NCI-H146 treated with DMSO at 0.1 percent for 48 hours (cell line): ENCODE data around the gene COPS7A.

Experiments used
- DNase-seq: peaks from one replicate; lab custom pipeline; 2025; ENCODE audit not compliant: unreplicated experiment; lab: John Stamatoyannopoulos, UW

Gene COPS7A

DNA sequence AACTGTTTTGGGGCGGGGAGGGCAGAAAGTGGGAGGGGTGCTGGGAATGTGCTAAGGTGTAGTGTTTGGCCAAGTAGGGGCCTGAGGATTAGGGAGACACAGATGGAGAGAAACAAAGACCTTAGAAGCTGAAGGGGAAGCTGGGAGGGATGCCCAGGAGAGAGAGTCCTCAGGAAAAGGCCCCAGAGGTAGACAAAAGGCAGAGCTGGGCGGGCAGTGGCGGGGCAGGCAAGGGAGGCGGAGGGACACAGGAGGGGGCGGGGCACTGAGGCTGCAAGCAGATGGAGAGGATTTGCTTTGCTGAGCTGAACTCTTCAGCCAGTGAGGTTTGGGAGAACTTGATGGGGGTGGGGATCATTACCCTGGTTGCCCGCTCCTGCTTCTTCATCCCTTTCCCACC lies 45.1 kb downstream of the COPS7A start:
- DNase-seq: no peak

DNA sequence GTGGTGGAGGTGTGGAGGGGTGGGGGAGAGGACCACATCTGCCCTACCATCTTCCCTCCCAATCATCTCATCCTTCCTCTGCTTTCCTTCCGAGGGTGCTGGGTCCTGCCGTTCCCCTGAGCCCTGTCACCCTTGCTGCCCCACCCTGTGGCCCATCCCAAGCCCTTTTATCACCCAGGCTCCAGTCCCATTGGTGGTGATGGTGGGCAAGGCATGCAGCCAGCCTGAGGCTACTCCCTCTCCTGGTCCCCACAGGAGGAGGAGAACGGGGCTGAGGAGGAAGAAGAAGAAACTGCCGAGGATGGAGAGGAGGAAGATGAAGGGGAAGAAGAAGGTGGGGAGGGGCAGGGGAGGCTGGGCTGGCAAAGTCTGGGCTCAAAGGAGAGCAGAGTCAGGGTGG lies 45.8 kb downstream of the COPS7A start:
- no peak for DNase-seq

DNA sequence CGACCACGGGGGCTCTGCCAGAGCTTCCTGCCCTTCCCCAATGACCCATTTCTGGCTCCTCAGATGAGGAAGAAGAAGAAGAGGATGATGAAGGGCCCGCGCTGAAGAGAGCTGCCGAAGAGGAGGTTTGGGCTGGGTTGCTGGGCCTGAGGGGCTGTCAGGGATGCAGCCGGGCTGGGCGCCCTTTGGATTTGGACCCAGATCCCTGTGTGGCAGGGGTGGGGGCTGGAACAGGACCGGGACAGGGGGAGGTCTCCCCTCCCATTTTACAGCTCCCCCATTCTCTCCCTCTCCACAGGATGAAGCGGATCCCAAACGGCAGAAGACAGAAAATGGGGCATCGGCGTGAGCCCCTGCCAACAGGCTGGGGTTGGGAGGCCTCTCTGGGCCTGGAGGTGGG lies 46.2 kb downstream of the COPS7A start:
- no peak for DNase-seq

DNA sequence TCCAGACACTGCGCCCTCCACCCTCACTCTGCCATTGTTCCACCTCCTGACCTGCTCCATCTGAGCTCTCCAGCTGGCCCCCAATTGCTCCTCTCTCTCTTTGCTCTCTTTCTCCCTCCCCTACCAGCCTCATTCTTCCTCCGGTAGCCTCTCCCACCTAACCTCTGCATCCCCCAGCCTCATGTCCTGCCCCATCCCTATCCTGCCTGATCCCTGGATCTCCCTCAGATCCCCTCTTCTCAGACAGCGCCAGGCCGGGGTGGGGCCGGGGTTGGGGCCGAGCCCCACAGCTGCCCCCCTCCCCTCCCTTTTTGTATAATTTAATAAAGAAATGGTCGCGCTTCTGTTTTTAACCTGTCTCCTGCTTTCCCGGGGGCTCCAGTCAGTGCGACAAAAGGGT lies 46.8 kb downstream of the COPS7A start:
- no peak for DNase-seq

DNA sequence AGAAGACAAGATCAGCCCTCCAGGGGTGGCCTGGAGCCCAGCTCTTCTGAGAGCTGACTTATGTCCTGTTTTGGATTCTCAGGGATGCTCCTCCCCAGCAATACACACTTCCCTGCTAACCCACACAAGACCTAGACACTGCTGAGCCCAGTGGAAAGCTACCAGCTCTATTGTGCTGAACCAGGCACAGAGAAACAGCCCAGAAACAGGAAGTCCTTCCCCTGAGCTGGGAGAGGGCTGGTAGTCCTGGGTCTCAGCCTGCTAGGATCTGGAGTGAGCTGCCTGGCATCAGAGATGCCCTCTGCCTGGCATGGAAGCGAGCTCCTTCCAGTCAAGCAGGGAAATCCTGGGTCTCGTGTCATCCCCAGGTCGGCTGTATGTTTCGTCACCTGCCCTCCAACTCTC lies 47.2 kb downstream of the COPS7A start:
- DNase-seq: no peak

DNA sequence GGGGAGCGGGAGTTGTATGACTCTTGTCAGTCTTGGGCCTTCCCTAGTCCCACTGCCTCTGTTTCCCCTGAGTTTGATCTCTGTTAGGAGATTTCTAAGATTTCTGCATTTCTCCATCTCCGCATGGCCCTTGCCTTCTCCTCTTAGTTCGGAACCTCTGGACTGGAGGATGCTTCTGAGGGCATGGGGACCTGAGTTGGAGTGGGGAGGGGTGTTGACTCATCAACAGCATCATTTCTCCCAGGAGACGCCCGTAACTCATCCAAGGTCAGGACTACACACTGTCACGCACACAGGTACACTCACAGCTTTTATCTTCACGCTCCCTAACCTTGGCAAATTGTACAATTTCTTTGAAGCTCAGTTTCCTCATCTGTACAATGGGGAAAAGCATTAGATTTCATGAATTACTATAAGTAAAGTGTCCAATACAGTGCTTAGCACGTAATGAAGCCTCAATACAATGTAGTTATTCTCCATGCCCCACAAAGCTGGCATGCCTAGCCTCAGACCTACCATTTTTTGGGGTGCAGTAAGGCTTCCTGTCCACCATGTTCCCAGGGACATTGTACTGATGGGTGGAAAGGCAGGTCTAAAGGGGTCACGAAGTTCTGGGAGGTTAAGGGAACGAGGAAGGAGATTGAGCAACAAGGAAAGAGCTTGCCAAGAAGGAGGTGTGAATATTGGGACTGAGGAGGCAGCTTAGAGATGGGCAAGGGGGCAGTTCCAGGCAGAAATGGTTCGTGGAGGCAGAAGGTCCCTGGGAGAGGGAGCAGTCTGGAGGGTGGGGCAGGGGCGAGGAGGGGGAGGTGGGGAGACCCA lies 47.9 kb downstream of the COPS7A start:
- DNase-seq: no peak

DNA sequence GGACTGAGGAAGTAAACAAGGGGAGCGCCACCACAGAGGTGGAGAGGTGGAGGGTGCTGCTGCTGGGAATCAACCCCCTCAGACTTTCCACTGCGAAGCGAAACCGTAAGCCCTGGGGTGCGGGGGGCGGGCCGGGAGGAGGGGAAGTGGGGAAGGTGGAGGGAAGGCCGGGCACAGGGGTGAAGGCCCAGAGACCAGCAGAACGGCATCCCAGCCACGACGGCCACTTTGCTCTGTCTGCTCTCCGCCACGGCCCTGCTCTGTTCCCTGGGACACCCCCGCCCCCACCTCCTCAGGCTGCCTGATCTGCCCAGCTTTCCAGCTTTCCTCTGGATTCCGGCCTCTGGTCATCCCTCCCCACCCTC lies 48.5 kb downstream of the COPS7A start, which contains the start of gene LAG3:
Gene LAG3, plus strand, starts transcription at position 190 of the 365 bp plus-strand sequence. CDS start 333 bp downstream, outside the sequence.
- no peak for DNase-seq

DNA sequence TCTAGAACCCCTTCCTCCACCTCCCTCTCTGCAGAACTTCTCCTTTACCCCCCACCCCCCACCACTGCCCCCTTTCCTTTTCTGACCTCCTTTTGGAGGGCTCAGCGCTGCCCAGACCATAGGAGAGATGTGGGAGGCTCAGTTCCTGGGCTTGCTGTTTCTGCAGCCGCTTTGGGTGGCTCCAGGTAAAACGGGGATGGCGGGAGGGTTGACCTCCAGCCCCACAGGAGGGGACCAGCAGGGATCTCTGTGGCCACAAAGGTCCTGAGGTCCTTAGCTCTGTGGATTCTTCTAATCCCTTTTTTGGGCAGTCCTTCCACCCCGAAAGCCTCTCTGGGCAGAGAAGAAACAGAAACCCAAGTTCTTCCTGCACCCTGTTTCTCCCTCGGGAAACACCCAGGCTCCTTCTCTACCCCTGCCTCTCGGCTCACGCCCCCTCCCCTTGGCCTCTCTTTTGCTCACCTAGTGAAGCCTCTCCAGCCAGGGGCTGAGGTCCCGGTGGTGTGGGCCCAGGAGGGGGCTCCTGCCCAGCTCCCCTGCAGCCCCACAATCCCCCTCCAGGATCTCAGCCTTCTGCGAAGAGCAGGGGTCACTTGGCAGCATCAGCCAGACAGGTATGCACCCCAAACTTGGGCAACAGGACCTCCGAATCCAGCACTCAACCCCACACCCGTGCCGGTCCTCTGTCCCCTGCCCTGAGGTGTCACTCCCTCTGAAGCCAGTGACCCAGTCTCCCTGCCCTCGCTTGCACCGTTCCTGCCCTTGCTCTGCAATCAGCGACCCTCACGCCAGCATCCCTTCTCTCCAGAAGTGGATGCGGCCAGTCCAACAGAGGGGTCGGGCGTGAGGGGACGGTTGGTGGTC lies 49.1 kb downstream of the COPS7A start:
- no peak for DNase-seq

DNA sequence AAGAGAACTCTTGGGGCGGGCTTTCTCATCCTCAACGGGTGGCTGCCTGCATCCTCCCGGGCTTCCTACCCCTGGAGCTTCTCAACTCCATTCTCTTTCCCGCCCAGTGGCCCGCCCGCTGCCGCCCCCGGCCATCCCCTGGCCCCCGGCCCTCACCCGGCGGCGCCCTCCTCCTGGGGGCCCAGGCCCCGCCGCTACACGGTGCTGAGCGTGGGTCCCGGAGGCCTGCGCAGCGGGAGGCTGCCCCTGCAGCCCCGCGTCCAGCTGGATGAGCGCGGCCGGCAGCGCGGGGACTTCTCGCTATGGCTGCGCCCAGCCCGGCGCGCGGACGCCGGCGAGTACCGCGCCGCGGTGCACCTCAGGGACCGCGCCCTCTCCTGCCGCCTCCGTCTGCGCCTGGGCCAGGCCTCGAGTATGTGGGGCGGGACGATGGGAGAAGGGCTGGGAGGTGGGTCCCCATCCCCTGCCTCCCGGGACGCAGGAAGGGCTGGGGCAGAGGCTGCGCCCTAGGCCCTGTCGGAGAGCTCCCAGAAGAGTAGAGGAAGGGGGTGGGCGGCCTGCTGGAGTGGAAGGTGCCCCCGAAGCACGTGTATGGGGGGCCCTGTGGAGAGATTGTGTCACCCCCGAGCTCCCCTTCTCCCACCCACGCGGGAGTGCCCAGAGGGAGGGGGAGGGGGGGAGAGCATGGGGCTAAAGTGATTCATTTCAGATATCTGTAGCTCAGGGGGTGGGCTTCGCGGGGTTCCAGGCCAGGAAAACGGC lies 49.9 kb downstream of the COPS7A start:
- DNase-seq: no peak

DNA sequence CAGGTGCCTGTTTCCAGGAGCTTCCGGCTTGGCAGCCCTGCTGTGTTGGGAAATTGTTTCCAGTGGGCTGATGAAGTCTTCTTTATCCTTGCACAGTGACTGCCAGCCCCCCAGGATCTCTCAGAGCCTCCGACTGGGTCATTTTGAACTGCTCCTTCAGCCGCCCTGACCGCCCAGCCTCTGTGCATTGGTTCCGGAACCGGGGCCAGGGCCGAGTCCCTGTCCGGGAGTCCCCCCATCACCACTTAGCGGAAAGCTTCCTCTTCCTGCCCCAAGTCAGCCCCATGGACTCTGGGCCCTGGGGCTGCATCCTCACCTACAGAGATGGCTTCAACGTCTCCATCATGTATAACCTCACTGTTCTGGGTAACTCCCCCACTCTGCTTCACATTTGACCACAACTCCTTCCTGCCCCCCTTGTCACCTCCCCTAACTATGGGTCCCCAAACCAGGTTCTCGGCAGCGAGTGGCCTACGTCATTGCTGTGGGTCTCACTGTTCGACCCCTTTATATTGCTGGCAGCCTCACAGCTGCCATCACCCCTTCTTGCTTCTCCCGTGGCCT lies 50.7 kb downstream of the COPS7A start:
- no peak for DNase-seq

DNA sequence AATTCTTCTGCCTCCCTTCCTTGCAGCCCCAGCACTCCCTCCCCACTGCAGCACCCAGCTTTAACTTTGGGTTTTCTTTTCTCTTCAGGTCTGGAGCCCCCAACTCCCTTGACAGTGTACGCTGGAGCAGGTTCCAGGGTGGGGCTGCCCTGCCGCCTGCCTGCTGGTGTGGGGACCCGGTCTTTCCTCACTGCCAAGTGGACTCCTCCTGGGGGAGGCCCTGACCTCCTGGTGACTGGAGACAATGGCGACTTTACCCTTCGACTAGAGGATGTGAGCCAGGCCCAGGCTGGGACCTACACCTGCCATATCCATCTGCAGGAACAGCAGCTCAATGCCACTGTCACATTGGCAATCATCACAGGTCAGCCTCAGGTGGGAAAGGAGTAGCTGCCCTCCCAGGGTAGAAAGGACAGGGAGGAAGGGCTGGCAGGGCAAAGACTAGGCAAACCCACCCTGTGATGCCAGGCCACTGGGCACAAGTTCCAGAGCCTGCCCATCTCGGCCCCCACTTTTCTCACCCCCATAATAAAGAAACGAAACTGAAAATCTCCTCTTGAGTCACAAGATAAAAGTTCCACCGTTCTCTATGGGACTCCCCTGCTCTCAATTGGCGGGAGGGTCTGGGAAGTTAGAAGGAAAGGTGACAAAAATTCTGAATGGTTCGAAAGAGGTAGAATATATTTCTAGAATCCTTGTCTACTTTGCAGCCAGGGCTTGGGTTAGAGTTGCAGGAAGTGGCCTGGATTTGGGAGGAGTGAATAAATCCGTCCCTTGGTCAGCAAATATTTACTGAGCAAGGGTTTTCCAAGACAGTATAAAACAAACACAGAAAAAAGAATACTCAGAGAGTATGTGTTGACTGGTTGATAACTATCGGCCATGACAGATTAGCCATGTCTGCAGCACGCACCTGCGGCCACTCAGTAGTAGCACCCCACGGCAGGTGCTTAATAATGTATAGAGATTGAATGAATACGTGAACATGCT lies 51.6 kb downstream of the COPS7A start:
- no peak for DNase-seq

DNA sequence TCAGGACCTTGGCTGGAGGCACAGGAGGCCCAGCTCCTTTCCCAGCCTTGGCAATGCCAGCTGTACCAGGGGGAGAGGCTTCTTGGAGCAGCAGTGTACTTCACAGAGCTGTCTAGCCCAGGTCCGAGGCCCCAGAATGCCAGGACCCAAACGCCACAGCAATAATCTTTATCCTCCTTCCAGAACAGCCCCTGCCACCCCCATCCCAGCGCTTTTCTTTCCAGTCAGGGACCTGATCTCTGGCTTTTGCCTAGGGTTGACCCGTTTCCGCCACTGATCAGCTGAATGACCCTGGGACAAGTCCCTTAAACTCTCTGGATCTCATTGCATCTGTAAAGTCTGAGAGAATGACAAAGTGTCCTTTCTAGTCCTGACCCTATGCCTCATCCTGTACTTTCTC lies 53.5 kb downstream of the COPS7A start:
- DNase-seq: no peak

DNA sequence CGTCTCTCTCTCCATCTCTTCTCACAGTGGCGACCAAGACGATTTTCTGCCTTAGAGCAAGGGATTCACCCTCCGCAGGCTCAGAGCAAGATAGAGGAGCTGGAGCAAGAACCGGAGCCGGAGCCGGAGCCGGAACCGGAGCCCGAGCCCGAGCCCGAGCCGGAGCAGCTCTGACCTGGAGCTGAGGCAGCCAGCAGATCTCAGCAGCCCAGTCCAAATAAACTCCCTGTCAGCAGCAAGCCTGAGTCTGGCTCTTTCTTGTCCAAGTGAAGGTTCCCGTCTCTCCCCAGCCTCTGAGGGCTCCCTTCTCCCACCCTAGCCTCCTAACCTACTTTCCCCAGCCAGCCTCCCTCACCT lies 54.3 kb downstream of the COPS7A start:
- no peak for DNase-seq

DNA sequence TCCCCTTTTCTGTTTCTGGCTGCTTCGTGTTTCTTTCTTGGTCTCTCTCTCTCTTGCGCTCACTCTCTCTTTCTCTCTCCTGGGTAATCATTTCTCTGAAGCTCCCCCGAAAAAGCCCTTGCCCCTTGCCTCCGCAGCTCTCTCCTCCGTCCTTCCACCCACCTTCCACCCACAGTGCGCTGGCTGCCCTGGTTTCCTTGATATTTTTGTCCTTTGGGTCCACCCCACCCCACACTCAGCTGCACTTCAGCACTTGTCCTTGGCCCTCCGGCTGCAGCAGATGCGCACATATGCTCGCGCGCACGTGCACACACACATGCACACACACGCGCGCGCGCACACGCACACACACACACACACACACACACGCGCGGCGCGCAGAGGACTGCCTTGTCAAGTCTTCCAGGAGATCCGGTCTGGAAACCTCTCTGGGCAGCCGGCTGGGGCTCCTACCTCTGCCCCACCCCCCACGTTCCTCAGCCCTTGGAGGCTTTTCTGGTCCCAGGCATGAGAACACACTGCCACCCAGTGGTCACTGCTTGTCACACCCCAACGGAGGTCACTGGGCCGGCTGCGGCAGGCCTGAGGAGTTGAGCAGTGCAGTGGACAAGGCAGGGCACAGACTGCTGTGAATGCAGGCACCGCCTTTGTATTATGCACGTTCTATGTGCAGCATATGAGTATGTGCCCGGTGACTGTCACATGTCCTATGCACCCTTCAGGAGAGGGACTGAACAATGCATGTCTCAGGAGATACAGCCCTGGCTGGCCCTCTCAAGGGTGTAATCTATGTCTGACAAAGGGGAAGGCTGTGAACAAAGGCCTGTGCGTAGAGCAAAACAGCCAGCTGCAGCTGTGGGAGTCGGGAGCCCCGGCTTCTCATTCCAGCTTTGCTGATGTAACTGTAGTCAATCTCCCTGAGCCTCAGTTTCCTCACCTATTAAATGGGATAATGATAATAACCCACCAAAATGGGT lies 55.0 kb downstream of the COPS7A start:
- DNase-seq: peak; percentile 96

DNA sequence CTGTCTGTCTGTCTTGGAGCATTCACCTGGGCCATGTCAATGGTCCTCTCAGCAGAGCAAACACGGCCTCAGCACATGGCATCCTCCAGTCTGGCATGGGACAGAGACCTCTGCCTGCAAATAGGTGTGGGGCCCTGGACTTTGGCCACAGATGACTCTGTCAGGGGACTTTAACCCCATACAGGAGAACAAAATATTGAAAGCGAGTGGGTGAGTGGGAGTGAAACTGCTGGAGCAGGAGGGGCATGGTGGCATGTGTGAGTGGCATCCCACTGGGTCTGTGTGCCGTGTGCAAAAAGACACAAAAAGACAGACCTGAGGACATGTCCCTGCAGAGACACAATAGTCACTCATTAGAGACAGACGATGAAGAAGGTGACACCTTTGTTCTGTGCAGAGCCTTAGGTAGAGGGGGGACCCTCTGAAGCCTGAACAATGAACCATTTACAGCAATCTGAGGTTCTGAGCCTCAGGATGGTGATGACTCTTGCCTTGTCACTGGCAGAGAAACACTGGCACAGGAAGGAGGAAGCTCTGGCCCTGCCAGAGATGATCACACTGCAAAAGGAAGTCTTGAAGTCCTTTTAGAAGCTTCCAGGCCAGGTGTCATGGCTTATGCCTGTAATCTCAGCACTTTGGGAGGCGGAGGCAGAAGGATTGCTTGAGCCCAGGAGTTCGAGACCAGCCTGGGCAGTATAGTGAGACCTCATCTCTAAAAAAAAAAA lies 56.0 kb downstream of the COPS7A start:
- no peak for DNase-seq

DNA sequence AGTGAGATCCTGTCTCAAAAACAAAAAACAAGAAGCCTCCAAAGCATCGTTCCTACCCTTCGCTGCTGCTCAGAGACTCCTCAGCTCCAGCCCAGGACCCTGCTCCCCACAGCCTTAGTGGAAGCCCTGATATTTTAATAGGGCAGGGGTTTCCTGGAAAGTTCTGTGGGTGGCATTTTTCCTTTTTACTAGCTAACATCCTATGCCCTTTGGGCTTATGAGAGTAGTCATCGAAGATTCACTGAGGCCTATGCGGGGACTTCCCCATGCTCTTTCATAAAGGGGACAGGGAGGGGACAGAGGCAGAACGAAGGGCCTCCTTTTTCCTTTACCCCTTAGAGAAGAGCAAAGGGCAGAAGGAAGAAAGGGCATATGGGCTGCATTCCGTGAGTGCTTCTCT lies 56.7 kb downstream of the COPS7A start:
- DNase-seq: no peak
